ENCODE measurements around the gene AP5Z1. TPM values are rescaled to one million over a fixed set of nuclear protein-coding genes. Genes with fewer than 3 reads are reported as not detected.

Gene AP5Z1
- total RNA-seq, 2 donors from 2014 or later: 7.5 to 9.2 TPM

GRCh38 chr7:4730276-4730675 lies 45.1 kb upstream of the AP5Z1 start:
- Histone ChIP-seq H3K9me3 (no peaks in the 10 kb centered on the region), H3K4me1 (peaks cover 0 to 39% of the 10 kb centered on the region in 2 donors), H3K36me3 (no peaks in the 10 kb centered on the region), H3K27me3 (no peaks in the 10 kb centered on the region), H3K4me3 (no peak overlapping the region), H3K27ac (no peak overlapping the region)
- DNase-seq (ENCODE audit: low spot score): no peak
- TF ChIP-seq, protein P1, sequence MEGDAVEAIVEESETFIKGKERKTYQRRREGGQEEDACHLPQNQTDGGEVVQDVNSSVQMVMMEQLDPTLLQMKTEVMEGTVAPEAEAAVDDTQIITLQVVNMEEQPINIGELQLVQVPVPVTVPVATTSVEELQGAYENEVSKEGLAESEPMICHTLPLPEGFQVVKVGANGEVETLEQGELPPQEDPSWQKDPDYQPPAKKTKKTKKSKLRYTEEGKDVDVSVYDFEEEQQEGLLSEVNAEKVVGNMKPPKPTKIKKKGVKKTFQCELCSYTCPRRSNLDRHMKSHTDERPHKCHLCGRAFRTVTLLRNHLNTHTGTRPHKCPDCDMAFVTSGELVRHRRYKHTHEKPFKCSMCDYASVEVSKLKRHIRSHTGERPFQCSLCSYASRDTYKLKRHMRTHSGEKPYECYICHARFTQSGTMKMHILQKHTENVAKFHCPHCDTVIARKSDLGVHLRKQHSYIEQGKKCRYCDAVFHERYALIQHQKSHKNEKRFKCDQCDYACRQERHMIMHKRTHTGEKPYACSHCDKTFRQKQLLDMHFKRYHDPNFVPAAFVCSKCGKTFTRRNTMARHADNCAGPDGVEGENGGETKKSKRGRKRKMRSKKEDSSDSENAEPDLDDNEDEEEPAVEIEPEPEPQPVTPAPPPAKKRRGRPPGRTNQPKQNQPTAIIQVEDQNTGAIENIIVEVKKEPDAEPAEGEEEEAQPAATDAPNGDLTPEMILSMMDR (IDR thresholded peaks at IDR 0.05): no peak

GRCh38 chr7:4730971-4731370 lies 44.5 kb upstream of the AP5Z1 start:
- Histone ChIP-seq H3K27ac (no peak overlapping the region), H3K4me1 (peaks cover 0 to 38% of the 10 kb centered on the region in 2 donors), H3K9me3 (no peaks in the 10 kb centered on the region), H3K36me3 (no peaks in the 10 kb centered on the region), H3K4me3 (no peak overlapping the region), H3K27me3 (no peaks in the 10 kb centered on the region)
- TF ChIP-seq, protein P1 (IDR thresholded peaks at IDR 0.05): no peak
- no peak for DNase-seq (ENCODE audit: low spot score)

GRCh38 chr7:4731803-4732202 lies 43.6 kb upstream of the AP5Z1 start:
- Histone ChIP-seq H3K27ac (no peak overlapping the region), H3K9me3 (no peaks in the 10 kb centered on the region), H3K27me3 (no peaks in the 10 kb centered on the region), H3K4me3 (no peak overlapping the region), H3K4me1 (peaks cover 0 to 30% of the 10 kb centered on the region in 2 donors), H3K36me3 (no peaks in the 10 kb centered on the region)
- TF ChIP-seq, protein P1 (IDR thresholded peaks at IDR 0.05): no peak
- DNase-seq (ENCODE audit: low spot score): no peak

- peaks cover 0 to 42% of the 10 kb centered on the region in 2 donors for H3K4me1 ChIP-seq
- no peaks in the 10 kb centered on the region for H3K27me3 ChIP-seq
- no peak for DNase-seq (ENCODE audit: low spot score)
- H3K36me3 ChIP-seq: no peaks in the 10 kb centered on the region
- TF ChIP-seq, protein P1 (IDR thresholded peaks at IDR 0.05): no peak
- peak overlapping the region; percentile 73 to 75 for H3K27ac ChIP-seq
- H3K4me3 ChIP-seq: no peak overlapping the region
- no peaks in the 10 kb centered on the region for H3K9me3 ChIP-seq
These were observed 41.4 kb upstream of the AP5Z1 start for GRCh38 chr7:4733936-4734528.

GRCh38 chr7:4734587-4735345 lies 40.7 kb upstream of the AP5Z1 start:
- Histone ChIP-seq H3K27me3 (no peaks in the 10 kb centered on the region), H3K4me3 (no peak overlapping the region), H3K27ac (peak overlapping the region; percentile 73 to 75), H3K4me1 (peaks cover 0 to 49% of the 10 kb centered on the region in 2 donors), H3K36me3 (no peaks in the 10 kb centered on the region), H3K9me3 (no peaks in the 10 kb centered on the region)
- TF ChIP-seq, protein P1 (IDR thresholded peaks at IDR 0.05): no peak
- DNase-seq (ENCODE audit: low spot score): no peak
